ENCODE results near the gene CAMTA1.

- TF ChIP-seq ZFP3 (CRISPR knock-in tag; IDR thresholded peaks at IDR 0.05) (no peak), PATZ1 (CRISPR knock-in tag; IDR thresholded peaks at IDR 0.05; ENCODE audit: borderline replicate concordance) (no peak), POU6F1 (CRISPR knock-in tag; IDR thresholded peaks at IDR 0.05; ENCODE audit: borderline replicate concordance, low read depth) (no peak), ESRRG (CRISPR knock-in tag; IDR thresholded peaks at IDR 0.05) (no peak), TOX (CRISPR knock-in tag; IDR thresholded peaks at IDR 0.05; ENCODE audit: borderline replicate concordance) (no peak), ZNF8 (CRISPR knock-in tag; IDR thresholded peaks at IDR 0.05) (no peak), ZC3H10 (CRISPR knock-in tag; IDR thresholded peaks at IDR 0.05) (no peak), ZFP30 (CRISPR knock-in tag; IDR thresholded peaks at IDR 0.05) (no peak), CREB5 (CRISPR knock-in tag; IDR thresholded peaks at IDR 0.05; ENCODE audit: low read depth) (no peak)
Observed at GRCh38 chr1:7087888-7088287, 302.6 kb downstream of the CAMTA1 start.
